Esophagus squamous epithelium (tissue), 5 donors: ENCODE data around the gene RHBDL3. TPM values are rescaled to one million over a fixed set of nuclear protein-coding genes. Genes with fewer than 3 reads are reported as not detected.
"Not testable (repeated sequence)": the region's sequence is repeated elsewhere in the genome, so short reads cannot be mapped to it uniquely, and the experiment has no call there.

Experiments
- DNase-seq: peaks from one replicate; lab custom pipeline; 2025; lab: John Stamatoyannopoulos, UW
- H3K27ac ChIP-seq, 4 donors: fragments of 200-600 bp; sonication (generic); one replicate each; pipeline ENCODE4 v1.5.1; 2016 to 2019; ENCODE audit warnings: mild to moderate bottlenecking in 1 of 4
- H3K27me3 ChIP-seq, 4 donors: fragments of 200-600 bp; sonication (generic); 1 replicate in 3 of 4; 2 replicates in 1 of 4; pipeline versions ENCODE4 v1.5.1 to v1.6.0; 2017 to 2021; ENCODE audit warnings: antibody characterized with exemption in 1 of 4
- H3K36me3 ChIP-seq, 3 donors: fragments of 200-600 bp; sonication (generic); one replicate each; pipeline ENCODE4 v1.5.1; 2016 to 2019
- H3K4me1 ChIP-seq, 3 donors: fragments of 200-600 bp; sonication (generic); one replicate each; pipeline ENCODE4 v1.5.1; 2017 to 2019
- H3K4me3 ChIP-seq, 4 donors: fragments of 200-600 bp; sonication (generic); 1 replicate in 3 of 4; 2 replicates in 1 of 4; pipeline ENCODE4 v1.5.1; 2016 to 2019; ENCODE audit warnings: mild to moderate bottlenecking in 2 of 4, moderate library complexity in 1 of 4
- H3K9me3 ChIP-seq, 3 donors: fragments of 200-600 bp; sonication (generic); one replicate each; pipeline ENCODE4 v1.5.1; 2016 to 2019
- CTCF ChIP-seq, 6 experiments: fragments of 450-650 bp in 4 of 6; fragments of 200-600 bp in 2 of 6; sonication (generic) in 2 of 6; IDR thresholded peaks; one replicate each; pipeline ENCODE4 v1.5.1; 2016 to 2019; ENCODE audit warnings: antibody characterized with exemption in 6 of 6, mild to moderate bottlenecking in 4 of 6, moderate library complexity in 4 of 6
- POLR2A ChIP-seq, 4 donors: fragments of 450-650 bp; IDR thresholded peaks; one replicate each; pipeline ENCODE4 v1.6.1; 2017; ENCODE audit warnings: antibody characterized with exemption in 4 of 4, mild to moderate bottlenecking in 4 of 4, moderate library complexity in 3 of 4
- WGBS, 2 donors: methylation state at CpG; one replicate each; pipeline ENCODE4 v1.1.5; 2018; 5-methylcytosine and 5-hydroxymethylcytosine counted together
- intact Hi-C: fragments of 100-400 bp; cut with DNase I; formaldehyde crosslinking; loops from one replicate; pipeline ENCODE4 v1.15.0; 2022
- total RNA-seq, 4 donors: library from RNA; depleted of rRNA; stranded (reverse); fragments of >200 nt; gene quantifications; one replicate each; pipeline ENCODE4 v1.1.0, GENCODE V29; 2016
- donor health status: DM: yes; HTN: yes; CAD: no.

The RHBDL3 gene
- total RNA-seq, 4 donors from 2014 or later: 0.09 to 1.1 (median 0.76) TPM; not detected in 1

GRCh38 chr17:32319548-32319905, 53.9 kb downstream of the RHBDL3 start:
- H3K36me3 ChIP-seq: no peaks in the 10 kb centered on the region
- TF ChIP-seq CTCF (IDR thresholded peaks at IDR 0.05) (peak; percentile 81 to 96 (median 90)), POLR2A (IDR thresholded peaks at IDR 0.05) (no peak)
- H3K4me1 ChIP-seq: peaks cover 0 to 10% (median 10%) of the 10 kb centered on the region in 3 donors
- H3K27ac ChIP-seq: no peak overlapping the region
- DNase-seq: peak; percentile 9
- intact Hi-C loops: loop anchor here (5.0 kb wide), 1 partner anchor 57 kb away; no protein-coding TSS in a partner anchor
- no peak overlapping the region for H3K4me3 ChIP-seq
- no peaks in the 10 kb centered on the region for H3K27me3 ChIP-seq
- no peaks in the 10 kb centered on the region for H3K9me3 ChIP-seq
- 15 to 19% methylated on average over 5 of the region's 5 CpGs for WGBS, 2 donors

- H3K27ac ChIP-seq, intact Hi-C loops, DNase-seq, H3K9me3 ChIP-seq, H3K27me3 ChIP-seq, H3K36me3 ChIP-seq, H3K4me3 ChIP-seq: not testable (repeated sequence)
- 85 to 86% methylated on average over 5 to 6 of the region's 6 CpGs for WGBS, 2 donors
- H3K4me1 ChIP-seq: peaks cover 0 to 11% (median 10%) of the 10 kb centered on the region in 3 donors
Observed at GRCh38 chr17:32320080-32320479, 54.4 kb downstream of the RHBDL3 start.

GRCh38 chr17:32320847-32321246, 55.2 kb downstream of the RHBDL3 start:
- 92 to 100% methylated on average over 1 to 13 of the region's 15 CpGs for WGBS, 2 donors
- H3K36me3 ChIP-seq: no peaks in the 10 kb centered on the region
- no peak overlapping the region for H3K27ac ChIP-seq
- DNase-seq: no peak
- no peaks in the 10 kb centered on the region for H3K27me3 ChIP-seq
- no peaks in the 10 kb centered on the region for H3K9me3 ChIP-seq
- intact Hi-C loops: no loop called here
- TF ChIP-seq CTCF (IDR thresholded peaks at IDR 0.05) (no peak), POLR2A (IDR thresholded peaks at IDR 0.05) (no peak)
- H3K4me1 ChIP-seq: peaks cover 0 to 11% (median 10%) of the 10 kb centered on the region in 3 donors
- no peak overlapping the region for H3K4me3 ChIP-seq

GRCh38 chr17:32323046-32323445, 57.4 kb downstream of the RHBDL3 start:
- H3K4me3 ChIP-seq: no peak overlapping the region
- intact Hi-C loops: no loop called here
- no peak for DNase-seq
- no peak overlapping the region for H3K27ac ChIP-seq
- no peaks in the 10 kb centered on the region for H3K27me3 ChIP-seq
- no peaks in the 10 kb centered on the region for H3K9me3 ChIP-seq
- H3K4me1 ChIP-seq: peaks cover 0 to 11% (median 10%) of the 10 kb centered on the region in 3 donors
- H3K36me3 ChIP-seq: no peaks in the 10 kb centered on the region
- 100% methylated on average over 2 to 3 of the region's 10 CpGs for WGBS, 2 donors
- no peak for TF ChIP-seq POLR2A (IDR thresholded peaks at IDR 0.05)

GRCh38 chr17:32323811-32324491, 58.3 kb downstream of the RHBDL3 start:
- Histone ChIP-seq H3K27ac (peak overlapping the region in 1 of 4 donors; percentile 39), H3K9me3 (no peaks in the 10 kb centered on the region), H3K4me1 (peaks cover 0 to 11% (median 10%) of the 10 kb centered on the region in 3 donors), H3K36me3 (no peaks in the 10 kb centered on the region), H3K4me3 (peak overlapping the region in 3 of 4 donors; percentile 2 to 54 (median 20)), H3K27me3 (no peaks in the 10 kb centered on the region)
- no peak for TF ChIP-seq CTCF (IDR thresholded peaks at IDR 0.05)
- no peak for TF ChIP-seq POLR2A (IDR thresholded peaks at IDR 0.05)
- WGBS, 2 donors: 15 to 22% methylated on average over 10 to 11 of the region's 11 CpGs
- DNase-seq: no peak
- intact Hi-C loops: no loop called here

- Histone ChIP-seq H3K27ac (no peak overlapping the region), H3K4me1 (peaks cover 0 to 11% (median 10%) of the 10 kb centered on the region in 3 donors), H3K9me3 (no peaks in the 10 kb centered on the region), H3K27me3 (no peaks in the 10 kb centered on the region), H3K36me3 (peaks cover 0 to 15% (median 0%) of the 10 kb centered on the region in 3 donors), H3K4me3 (no peak overlapping the region)
- intact Hi-C loops: no loop called here
- TF ChIP-seq POLR2A (IDR thresholded peaks at IDR 0.05) (no peak), CTCF (IDR thresholded peaks at IDR 0.05) (no peak)
- 89 to 91% methylated on average over 1 of the region's 1 CpG for WGBS, 2 donors
- no peak for DNase-seq
Observed at GRCh38 chr17:32327911-32328310, 62.3 kb downstream of the RHBDL3 start.
